UCSD-AML1 (cell line): ENCODE results near the gene SSBP1.
"Not testable (repeated sequence)": the region's sequence is repeated elsewhere in the genome, so short reads cannot be mapped to it uniquely, and the experiment has no call there.

Experiments used
- DNase-seq: peaks from one replicate; lab custom pipeline; 2025; ENCODE audit not compliant: unreplicated experiment; lab: John Stamatoyannopoulos, UW

Gene SSBP1

DNA sequence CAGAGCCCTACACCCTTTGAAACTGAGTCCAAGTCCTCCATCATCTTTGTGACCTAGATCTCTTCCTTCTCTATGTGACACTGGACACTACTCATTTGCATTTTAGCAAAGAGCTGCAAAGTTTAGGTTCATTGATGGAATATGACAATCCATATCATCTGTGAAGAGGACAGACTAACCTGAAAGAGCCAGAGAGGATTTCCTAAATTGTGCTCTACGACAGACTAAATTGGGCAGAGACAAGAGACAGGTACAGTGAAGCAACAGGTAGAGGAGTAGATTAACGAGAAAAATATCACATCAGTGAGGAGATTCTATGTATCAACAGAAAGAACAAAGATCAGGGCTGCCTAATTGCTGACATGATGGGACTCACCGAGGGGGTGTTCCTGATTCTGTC lies 25.6 kb downstream of the SSBP1 start, which contains the start of gene TAS2R3:
Gene TAS2R3 (plus strand): TSS at position 301 of the 400 bp plus-strand sequence. CDS start 62 bp downstream, at position 363.
- DNase-seq = no peak

- not testable (repeated sequence) for DNase-seq
Measured at GRCh38 chr7:141770083-141770583, 32.0 kb downstream of the SSBP1 start.

DNA sequence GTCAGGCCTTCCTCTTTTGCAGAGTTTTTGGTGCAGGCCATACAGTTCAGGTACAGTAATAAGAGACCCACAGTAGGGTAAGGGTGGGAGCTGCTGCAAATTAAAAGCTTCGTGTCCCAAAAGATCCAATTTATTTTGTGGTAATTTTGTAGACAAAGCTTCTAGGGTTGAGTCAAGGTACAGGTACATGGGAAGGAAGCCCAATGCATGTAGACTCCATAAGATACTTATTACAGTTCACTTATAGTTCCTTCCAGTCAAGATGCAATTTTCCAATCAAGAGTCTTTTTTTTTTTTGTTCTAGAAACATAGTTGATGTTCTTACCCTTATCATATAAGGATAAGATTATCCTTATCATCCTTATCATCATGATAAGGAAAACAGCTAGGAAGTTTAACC lies 38.2 kb downstream of the SSBP1 start, which contains the start of gene TAS2R4:
Gene TAS2R4 (plus strand): TSS at position 301 of the 400 bp plus-strand sequence. CDS start 1,815 bp downstream, outside the sequence.
- DNase-seq = no peak

GRCh38 chr7:141785706-141786552 lies 47.8 kb downstream of the SSBP1 start:
- DNase-seq = no peak

- no peak for DNase-seq
Measured at GRCh38 chr7:141788296-141788695, 50.1 kb downstream of the SSBP1 start.

- DNase-seq = no peak
Measured at GRCh38 chr7:141789917-141790316, 51.8 kb downstream of the SSBP1 start, which contains the start of gene TAS2R5. TAS2R5 (plus strand) TSS chr7:141790217; CDS start chr7:141790362, 145 bp downstream.

GRCh38 chr7:141792526-141792925 lies 54.4 kb downstream of the SSBP1 start:
- no peak for DNase-seq
